Left renal cortex interstitium (tissue), 4 donors: ENCODE measurements around the gene METRN. TPM values are rescaled to one million over a fixed set of nuclear protein-coding genes. Genes with fewer than 3 reads are reported as not detected.
"Not testable (repeated sequence)": the region's sequence is repeated elsewhere in the genome, so short reads cannot be mapped to it uniquely, and the experiment has no call there.

ENCODE experiments used
- DNase-seq, 4 donors: peaks; one replicate each; pipeline ENCODE4 v3.0.0-alpha.2; 2013; ENCODE audit warnings: low read depth in 4 of 4, low spot score in 2 of 4, missing footprints in 1 of 4
- polyA plus RNA-seq, 4 donors: library from polyadenylated mRNA; unstranded; fragments of 120-200 nt; gene quantifications; one replicate each; pipeline ENCODE4 v1.2.1, GENCODE V29; 2013; ENCODE audit not compliant: insufficient read length in 4 of 4

METRN gene
- polyA plus RNA-seq, 4 donors: 4.7 to 14.0 (median 11.8) TPM

DNA sequence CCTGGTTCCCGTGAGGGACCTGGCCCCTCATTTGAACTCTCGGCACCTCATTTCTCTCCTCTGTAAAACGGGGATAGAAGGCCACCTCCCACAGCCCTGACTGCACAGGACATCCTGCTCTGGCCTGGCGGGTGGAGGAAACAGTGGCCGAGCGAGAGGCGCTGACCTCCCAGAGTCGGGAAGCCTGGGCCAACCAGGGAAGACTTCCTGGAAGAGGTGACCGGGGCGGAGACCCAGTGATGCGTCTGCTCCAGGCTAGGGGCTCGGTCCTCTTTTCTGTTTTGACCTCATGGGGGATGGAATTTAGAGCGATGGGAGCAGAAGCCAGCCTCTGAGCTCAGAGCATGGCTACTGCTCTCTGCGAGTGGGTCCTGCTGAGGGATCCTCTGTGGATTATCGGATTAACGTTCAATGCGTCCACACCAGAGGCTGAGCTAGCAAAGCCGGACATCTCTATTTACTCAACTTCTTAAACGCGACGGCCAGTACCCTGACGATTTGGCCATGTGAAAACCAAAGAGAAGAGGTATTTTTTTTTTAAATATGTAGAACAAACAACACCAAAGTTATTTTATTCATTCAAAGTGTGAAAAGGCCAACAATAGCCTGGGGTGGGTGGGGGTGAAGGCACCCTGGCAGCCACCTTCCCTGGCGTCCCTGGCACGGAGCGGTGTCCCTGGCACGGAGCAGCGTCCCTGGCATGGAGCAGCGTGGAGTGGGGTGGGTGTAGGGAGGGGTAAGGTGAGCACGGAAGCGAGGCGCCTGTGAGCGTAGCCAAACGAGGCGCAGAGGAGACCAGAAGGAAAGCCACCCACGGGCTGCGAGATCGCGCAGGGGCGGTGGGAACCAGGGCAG lies 36.5 kb downstream of the METRN start:
- DNase-seq: no peak

DNA sequence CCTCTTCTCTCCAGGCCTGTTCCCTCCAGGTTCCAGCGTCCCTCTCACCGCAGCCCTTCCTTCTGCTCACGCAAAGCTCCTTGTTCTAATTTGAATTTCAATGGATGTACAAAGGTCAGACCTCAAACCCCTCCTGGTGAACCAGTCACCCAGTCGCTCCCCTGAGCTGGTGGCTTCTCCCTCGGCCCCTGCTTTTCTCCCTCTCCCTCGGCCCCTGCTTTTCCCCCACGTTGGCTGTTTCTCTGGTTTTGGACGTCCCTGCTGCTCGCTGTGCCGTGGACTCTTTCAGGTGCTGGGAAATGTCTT lies 37.0 kb downstream of the METRN start:
- DNase-seq: no peak

DNA sequence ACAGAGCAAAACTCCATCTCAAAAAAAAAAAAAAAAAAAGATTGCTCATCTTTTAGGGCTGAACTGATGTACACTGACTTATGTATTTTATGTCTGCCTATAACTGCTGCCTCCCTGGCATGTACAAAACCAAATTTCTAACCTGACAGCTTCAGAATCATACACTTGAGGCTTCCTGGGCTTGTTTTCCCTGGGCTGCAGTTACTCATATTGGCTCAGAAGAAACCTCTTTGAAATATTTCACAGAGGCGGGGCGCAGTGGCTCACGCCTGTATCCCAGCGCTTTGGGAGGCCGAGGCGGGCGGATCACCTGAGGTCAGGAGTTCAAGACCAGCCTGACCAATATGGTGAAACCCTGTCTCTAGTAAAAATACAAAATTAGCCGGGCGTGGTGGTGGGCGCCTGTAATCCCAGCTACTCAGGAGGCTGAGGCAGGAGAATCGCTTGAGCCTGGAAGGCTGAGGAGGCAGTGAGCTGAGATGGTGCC lies 39.2 kb downstream of the METRN start:
- not testable (repeated sequence) for DNase-seq

DNA sequence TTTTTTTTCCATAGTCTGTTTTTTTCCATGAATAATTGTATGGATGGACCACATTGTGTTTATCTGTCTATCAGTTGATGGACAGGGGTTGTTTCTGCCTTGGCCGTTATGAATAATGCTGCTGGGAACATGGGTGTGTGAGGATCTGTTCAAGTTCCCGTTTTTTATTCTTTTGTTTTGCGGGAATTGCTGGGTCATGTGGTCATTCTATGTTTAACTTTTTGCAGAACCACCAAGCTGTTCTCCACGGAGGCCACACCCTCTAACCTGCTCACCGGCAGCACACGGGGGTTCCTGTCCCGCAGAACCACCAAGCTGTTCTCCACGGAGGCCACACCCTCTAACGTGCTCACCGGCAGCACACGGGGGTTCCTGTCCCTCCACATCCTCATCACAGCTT lies 39.7 kb downstream of the METRN start:
- no peak for DNase-seq

DNA sequence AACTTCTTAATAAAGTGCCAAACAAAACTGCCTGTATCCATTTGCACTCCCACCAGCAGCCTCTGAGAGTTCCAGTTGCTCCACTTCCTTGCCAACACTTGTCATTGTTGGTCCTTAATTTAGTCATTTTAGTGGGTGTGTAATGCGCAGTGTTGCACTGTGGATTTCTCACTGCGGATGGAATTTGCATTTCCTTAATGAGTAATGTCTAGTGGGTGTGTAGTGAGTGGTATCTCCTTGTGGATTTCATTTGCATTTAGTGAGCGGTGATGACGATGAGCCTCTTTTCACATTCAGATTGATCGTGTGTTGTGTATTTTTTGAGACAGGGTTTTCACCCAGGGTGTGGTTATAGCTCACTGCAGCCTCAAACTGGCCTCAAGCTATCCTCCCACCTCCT lies 41.5 kb downstream of the METRN start:
- no peak for DNase-seq

DNA sequence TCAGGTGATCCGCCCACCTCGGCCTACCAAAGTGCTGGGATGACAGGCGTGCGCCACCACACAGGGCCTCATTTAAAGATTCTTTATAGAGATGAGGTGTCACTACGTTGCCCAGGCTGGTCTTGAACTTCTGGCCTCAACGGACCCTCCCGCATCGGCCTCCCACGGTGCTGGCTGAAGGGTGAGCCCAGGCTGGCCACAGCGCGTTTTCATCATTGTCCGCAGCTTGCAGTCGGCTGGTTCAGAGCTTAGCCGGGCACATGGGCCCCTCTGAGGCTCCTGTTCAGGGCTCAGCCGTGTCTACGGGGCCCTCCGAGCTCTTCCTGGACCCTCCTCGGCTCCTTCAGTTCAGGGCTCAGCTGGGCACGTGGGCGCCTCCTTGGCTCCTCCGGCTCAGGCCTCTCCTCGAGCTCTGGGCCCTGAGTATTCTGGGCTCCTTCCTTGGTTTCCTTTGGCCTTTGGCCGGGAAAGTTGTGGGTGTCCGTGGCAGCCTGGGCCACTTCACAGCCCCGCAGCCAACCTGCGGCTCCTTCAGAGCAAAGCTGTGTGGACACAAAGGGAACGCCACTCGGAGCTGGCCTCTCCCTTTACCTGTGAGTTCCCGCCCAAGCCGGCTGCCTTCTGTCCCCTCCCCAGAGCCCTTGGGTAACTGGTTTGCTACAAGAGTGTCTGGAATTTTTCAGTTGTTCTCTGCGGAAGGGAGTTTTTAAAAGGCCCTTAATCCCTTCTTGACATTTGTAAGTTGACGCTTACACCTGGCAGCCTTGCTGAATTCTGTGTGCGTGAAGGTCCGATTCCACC lies 44.4 kb downstream of the METRN start:
- no peak for DNase-seq

DNA sequence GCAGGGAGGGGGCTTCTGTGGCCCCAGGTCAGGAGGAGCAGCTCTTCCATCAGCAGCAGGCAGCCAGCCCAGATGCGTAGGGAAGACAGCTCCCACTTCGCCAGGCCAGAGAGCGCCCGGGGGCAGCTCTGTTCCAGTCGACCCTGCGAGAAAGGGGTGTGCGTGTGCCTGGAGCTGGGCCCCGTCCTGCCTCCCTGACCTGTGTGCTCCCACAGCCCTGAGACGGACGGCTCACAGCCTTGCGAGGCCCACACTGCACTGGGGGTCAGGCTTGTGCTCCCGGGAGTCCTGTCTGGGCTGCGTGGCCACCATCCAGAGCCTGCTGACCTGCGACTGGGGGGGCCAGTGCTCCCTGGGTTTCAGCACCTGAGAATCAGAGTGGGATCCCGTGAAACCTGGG lies 45.1 kb downstream of the METRN start:
- DNase-seq: no peak

DNA sequence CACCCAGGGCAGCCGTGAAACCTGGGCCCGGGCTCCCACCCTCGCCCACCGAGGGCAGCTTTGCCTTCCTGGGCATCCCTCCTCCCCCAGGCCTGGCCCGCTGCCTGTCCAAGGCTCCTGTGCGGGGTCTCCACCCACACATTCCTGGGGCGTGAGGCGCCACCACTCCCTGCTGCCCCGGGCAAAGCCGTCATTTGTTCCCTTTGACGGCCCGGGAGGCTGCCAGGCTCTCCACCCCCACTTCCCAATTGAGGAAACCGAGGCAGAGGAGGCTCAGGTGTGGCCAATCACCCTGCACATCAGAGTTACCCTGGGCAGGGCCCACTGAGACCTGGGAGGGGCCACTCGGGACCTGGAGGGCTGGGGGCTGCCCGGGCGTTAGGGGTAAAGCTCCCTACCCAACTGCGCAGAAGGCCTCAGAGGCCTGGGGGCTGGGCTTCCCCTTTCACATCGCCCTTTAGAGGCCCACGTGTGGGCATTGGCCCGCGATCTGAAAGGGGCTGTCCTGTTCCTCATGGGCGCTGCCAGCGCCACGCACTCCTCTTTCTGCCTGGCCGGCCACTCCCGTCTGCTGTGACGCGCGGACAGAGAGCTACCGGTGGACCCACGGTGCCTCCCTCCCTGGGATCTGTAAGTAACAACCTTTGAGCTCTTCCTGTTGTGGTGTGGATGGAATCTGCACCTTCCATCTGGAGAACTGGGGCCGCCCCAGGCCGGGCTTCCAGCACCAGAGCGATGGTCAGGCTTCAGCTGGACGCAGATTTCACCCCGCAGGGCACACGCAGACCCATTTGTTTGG lies 45.8 kb downstream of the METRN start, which contains the start of gene MSLN:
MSLN (plus strand) TSS at position 190 of the 799 bp plus-strand sequence. CDS start 1,947 bp downstream, outside the sequence.
- no peak for DNase-seq

DNA sequence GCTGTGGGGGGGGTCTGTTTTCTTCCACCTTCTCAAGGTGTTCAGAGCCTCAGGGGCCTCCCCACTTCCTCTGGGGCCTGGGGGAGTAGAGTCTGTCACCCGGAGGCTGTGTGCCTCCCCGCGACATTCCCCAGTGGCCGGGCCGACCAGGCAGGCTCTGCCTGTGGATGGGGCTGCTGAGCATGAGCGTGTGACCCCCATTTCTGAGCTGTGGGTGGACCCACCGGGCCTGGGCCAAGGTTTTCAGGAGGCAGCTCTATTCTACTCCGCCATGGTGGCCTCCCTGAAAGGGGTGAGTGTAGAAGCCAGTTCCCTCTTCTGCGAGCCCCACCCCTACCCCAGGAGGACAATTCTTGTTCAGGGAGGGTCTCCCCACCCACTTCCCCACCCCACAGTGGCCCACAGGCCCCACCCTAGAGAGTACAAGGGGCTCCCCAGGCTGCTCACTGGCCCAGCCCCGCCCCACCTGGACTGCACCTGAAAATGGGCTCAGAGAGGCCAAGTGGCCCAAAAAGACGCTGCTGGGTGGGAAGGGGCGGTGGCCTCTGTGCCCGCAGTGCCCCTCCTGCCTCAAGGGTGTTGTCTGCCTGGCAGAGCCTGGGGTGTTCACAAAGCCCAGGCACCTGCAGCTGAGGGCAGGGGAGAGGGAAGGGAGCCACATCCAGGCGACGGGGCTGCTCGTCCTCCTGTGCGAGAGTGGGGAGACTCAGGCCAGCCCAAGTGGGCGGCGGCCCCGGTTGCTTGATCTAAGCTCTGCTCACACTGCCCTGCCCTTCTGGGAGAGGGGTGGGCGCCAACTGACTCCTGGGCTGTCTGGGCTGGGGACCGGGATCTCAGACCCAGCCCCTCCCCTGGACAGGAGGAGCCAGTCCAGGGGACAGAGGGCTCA lies 47.0 kb downstream of the METRN start:
- no peak for DNase-seq

DNA sequence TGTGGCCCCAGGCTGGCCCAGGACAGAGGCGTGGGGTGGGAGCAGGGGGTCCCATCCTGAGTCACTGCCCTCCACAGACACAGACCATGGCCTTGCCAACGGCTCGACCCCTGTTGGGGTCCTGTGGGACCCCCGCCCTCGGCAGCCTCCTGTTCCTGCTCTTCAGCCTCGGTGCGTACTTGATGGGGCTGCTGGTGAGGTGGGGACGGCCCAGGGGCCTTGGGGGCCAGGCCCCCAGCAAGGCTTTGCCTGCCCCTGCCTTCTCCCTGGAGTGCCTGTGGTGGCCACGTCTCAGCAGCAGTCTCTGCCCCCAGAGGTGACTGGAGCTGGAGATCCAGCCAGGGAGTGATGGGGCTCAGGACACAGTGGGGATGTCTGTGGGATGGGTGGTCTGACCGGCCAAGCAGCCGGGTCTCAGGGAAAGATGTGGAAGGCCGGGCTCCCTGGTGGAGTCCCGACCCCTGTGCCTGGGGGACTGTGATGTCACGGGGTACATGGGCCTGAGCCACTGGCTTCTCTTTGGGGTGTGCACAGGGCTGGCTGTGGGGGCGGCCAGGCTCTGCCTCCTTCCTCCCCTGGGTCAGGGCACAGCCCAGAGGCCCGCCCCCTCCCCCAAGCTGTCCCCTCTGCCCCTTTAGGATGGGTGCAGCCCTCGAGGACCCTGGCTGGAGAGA lies 47.8 kb downstream of the METRN start:
- DNase-seq: no peak

DNA sequence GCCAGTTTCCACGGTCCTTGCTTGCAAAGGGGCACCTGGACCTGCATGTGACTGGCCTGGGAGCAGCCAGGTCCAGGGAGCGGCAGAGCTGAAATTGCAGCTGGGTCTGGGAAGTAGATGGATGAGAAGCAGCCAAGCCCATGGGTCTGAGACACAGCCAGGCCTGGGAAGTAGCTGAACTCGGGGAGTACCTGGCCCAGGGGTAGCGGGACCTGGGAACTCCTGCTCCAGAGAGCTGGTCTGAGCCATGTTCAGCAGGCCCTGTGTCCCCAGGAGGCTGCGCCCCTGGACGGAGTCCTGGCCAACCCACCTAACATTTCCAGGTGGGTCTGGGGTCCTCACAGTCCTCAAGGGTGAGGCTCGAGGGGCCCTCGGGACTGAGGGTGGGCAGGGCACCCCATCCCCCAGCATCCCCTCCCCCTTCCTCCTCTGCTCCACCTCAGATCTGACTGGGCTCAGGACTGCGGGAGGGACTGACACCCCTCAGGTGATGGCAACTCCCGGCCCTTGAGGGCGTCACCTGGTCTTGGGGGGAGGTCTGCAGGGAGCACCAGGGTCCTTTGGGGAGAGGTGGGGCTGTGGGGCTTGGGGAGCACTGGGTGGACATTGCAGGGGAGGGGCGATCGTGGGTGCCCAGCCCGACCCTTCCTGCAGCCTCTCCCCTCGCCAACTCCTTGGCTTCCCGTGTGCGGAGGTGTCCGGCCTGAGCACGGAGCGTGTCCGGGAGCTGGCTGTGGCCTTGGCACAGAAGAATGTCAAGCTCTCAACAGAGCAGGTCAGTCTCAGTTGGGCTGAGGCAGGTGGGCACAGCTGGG lies 48.7 kb downstream of the METRN start:
- no peak for DNase-seq

DNA sequence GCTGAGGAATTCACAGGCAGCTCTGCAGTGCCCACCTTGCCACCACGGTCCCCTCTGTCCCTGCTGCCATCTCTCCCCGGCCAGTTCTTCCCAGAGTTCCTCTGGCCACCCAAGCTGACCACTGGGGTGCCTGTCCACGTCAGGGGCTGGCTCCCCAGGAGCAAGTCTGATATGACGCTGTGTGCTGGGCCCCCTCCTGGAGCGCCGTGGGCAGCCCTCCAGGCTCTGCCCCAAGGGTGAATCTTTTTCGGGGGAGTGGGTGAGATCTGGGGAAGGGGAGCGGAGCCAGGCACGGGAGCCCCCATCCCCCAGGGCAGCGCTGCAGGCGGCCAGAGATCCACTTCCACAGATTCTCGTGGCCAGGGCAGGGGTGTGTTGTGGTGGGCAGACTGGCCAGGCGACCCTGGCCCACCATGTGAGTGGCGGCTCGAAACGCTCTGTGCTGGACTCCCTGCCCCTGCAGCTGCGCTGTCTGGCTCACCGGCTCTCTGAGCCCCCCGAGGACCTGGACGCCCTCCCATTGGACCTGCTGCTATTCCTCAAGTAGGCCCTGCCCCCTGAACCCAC lies 49.3 kb downstream of the METRN start:
- DNase-seq: no peak

DNA sequence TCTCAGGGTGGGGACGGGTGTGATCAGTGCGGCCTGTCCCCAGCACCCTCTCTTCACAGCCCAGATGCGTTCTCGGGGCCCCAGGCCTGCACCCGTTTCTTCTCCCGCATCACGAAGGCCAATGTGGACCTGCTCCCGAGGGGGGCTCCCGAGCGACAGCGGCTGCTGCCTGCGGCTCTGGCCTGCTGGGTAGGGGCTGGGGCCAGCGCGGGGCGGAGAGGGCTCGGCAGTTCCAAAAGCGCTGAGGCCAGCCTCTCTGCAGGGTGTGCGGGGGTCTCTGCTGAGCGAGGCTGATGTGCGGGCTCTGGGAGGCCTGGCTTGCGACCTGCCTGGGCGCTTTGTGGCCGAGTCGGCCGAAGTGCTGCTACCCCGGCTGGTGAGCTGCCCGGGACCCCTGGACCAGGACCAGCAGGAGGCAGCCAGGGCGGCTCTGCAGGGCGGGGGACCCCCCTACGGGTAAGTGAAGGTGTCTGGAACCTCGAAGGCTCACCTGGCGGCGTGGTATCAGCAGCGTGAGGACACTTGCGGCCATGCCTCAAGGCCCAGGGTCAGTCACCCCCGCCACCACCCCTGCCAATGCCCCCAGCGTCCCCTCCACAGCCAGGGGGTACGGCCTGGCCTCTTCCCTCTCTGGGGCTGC lies 50.0 kb downstream of the METRN start:
- no peak for DNase-seq

DNA sequence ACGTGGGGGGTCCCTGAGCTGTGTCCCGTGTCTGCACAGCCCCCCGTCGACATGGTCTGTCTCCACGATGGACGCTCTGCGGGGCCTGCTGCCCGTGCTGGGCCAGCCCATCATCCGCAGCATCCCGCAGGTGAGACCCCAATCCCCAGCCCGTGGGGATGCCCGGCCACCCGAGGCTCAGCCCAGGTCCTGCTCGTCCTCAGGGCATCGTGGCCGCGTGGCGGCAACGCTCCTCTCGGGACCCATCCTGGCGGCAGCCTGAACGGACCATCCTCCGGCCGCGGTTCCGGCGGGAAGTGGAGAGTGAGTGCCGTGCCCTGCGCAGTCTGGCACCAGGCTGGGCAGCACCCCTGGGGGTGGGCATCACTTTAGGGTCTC lies 50.6 kb downstream of the METRN start:
- no peak for DNase-seq

DNA sequence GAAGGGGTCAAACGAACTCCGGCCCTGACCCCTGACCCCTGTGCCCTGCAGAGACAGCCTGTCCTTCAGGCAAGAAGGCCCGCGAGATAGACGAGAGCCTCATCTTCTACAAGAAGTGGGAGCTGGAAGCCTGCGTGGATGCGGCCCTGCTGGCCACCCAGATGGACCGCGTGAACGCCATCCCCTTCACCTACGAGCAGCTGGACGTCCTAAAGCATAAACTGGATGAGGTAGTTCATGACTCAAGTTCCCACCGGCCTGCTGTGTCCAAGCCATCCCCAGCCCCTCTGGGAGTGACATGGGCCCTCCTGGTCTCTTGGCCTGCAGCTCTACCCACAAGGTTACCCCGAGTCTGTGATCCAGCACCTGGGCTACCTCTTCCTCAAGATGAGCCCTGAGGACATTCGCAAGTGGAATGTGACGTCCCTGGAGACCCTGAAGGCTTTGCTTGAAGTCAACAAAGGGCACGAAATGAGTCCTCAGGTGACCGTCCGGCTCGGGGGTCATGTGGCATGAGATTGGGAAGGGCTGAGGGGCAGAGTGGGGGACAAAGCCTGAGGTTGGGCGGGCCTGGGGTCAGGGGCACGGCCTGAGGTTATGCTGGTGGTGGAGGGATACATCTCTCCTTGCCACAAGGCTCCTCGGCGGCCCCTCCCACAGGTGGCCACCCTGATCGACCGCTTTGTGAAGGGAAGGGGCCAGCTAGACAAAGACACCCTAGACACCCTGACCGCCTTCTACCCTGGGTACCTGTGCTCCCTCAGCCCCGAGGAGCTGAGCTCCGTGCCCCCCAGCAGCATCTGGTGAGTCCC lies 51.3 kb downstream of the METRN start:
- DNase-seq: no peak

DNA sequence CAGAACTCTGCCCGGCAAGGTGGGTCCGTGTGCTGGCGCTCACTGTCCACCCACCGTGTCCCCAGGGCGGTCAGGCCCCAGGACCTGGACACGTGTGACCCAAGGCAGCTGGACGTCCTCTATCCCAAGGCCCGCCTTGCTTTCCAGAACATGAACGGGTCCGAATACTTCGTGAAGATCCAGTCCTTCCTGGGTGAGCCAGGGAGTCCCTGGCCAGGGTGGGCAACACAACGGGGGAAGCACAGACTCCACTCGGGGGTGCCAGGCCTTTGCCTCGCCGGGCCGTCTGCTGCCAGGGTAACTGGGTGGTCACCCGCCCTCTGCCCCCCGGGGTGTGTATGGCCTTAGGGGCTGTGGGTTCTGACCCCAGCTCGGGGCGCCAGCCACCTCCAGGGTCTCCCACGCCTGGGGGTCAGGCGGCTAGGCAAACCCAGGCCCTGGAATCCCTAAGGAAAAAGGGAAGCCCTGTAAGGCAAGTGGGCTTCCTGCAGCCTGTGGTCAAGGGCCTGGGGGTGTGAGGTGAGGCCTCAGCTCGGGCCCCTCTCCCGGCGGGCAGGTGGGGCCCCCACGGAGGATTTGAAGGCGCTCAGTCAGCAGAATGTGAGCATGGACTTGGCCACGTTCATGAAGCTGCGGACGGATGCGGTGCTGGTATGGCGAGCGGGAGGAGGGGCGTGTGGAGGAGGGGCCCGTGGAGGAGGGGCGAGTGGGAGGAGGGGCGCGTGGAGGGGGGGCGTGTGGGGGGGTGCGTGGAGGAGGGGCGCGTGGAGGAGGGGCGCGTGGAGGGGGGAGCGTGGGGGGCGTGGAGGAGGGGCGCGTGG lies 52.1 kb downstream of the METRN start:
- no peak for DNase-seq
